Endodermal cell (in vitro differentiated cells): ENCODE results near the gene EBNA1BP2. TPM values are rescaled to one million over a fixed set of nuclear protein-coding genes. Genes with fewer than 3 reads are reported as not detected.

Experiments used
- DNase-seq: peaks from one replicate; pipeline ENCODE4 v3.0.0-alpha.2; 2017
- H3K27ac ChIP-seq: 2 replicates; pipeline ENCODE4 v1.5.1; 2013; ENCODE audit warnings: mild to moderate bottlenecking, low read depth, low read length, moderate library complexity
- H3K27me3 ChIP-seq: 2 replicates; pipeline ENCODE4 v1.6.1; 2013; ENCODE audit warnings: mild to moderate bottlenecking, low read length, moderate library complexity; ENCODE audit not compliant: insufficient read depth, control insufficient read depth, poor library complexity, severe bottlenecking
- H3K36me3 ChIP-seq: 2 replicates; pipeline ENCODE4 v1.7.0; 2013; ENCODE audit warnings: mild to moderate bottlenecking, low read length, moderate library complexity; ENCODE audit not compliant: control insufficient read depth, insufficient read depth
- H3K4me1 ChIP-seq: one replicate; pipeline ENCODE4 v1.7.0; 2013; ENCODE audit warnings: low read length; ENCODE audit not compliant: control insufficient read depth, insufficient read depth
- H3K4me3 ChIP-seq: 2 replicates; pipeline ENCODE4 v1.5.1; 2013; ENCODE audit warnings: mild to moderate bottlenecking, low read length, moderate library complexity
- H3K9ac ChIP-seq: 2 replicates; pipeline ENCODE4 v1.6.1; 2013; ENCODE audit warnings: mild to moderate bottlenecking, low read length, moderate library complexity; ENCODE audit not compliant: poor library complexity, severe bottlenecking; ENCODE audit errors: extremely low read depth
- H3K9me3 ChIP-seq: 2 replicates; pipeline ENCODE4 v1.6.1; 2013; ENCODE audit warnings: mild to moderate bottlenecking, low read length, moderate library complexity; ENCODE audit not compliant: control insufficient read depth
- H3K27ac Mint-ChIP-seq: 2 replicates; pipeline ENCODE4 v1.8.0; 2020; ENCODE audit warnings: mixed read lengths
- H3K27me3 Mint-ChIP-seq: 2 replicates; pipeline ENCODE4 v1.8.0; 2021; ENCODE audit warnings: mild to moderate bottlenecking, mixed read lengths; ENCODE audit not compliant: insufficient read depth
- H3K36me3 Mint-ChIP-seq: 2 replicates; pipeline ENCODE4 v1.8.0; 2020; ENCODE audit warnings: low read depth, mixed read lengths
- H3K4me1 Mint-ChIP-seq: 2 replicates; pipeline ENCODE4 v1.8.0; 2020; ENCODE audit warnings: mixed read lengths
- H3K4me3 Mint-ChIP-seq: 2 replicates; pipeline ENCODE4 v1.8.0; 2020; ENCODE audit warnings: mild to moderate bottlenecking, moderate library complexity, mixed read lengths
- H3K9me3 Mint-ChIP-seq: 2 replicates; pipeline ENCODE4 v1.8.0; 2020; ENCODE audit warnings: mild to moderate bottlenecking, mixed read lengths
- WGBS, 2 experiments: methylation state at CpG; one replicate each; pipeline versions ENCODE4 v1.1.5 to v1.1.7; 2013; ENCODE audit warnings: missing lambda C conversion rate in 2 of 2, mixed read lengths in 1 of 2; ENCODE audit not compliant: insufficient coverage in 1 of 2, insufficient read length in 1 of 2; 5-methylcytosine and 5-hydroxymethylcytosine counted together
- total RNA-seq, 2 donors: library from RNA; stranded (reverse); fragmentation: NEBNext Ultra II Directional in 1 of 2; extraction: Animal tissue kit (Norgen Biotek cat#: 25700) in 1 of 2; gene quantifications; 2 replicates in 1 of 2; 3 replicates in 1 of 2; pipeline ENCODE4 v1.2.1, GENCODE V29; 2021
- TF ChIP-seq, protein P1 (sequence below): fragments of 200-600 bp; sonication (generic); conservative IDR thresholded peaks from 2 replicates; pipeline ENCODE4 v1.5.0; 2021; ENCODE audit warnings: antibody characterized with exemption, mild to moderate bottlenecking

The EBNA1BP2 gene
- total RNA-seq, 2 donors from 2014 or later: 50.2 to 51.7 TPM

DNA sequence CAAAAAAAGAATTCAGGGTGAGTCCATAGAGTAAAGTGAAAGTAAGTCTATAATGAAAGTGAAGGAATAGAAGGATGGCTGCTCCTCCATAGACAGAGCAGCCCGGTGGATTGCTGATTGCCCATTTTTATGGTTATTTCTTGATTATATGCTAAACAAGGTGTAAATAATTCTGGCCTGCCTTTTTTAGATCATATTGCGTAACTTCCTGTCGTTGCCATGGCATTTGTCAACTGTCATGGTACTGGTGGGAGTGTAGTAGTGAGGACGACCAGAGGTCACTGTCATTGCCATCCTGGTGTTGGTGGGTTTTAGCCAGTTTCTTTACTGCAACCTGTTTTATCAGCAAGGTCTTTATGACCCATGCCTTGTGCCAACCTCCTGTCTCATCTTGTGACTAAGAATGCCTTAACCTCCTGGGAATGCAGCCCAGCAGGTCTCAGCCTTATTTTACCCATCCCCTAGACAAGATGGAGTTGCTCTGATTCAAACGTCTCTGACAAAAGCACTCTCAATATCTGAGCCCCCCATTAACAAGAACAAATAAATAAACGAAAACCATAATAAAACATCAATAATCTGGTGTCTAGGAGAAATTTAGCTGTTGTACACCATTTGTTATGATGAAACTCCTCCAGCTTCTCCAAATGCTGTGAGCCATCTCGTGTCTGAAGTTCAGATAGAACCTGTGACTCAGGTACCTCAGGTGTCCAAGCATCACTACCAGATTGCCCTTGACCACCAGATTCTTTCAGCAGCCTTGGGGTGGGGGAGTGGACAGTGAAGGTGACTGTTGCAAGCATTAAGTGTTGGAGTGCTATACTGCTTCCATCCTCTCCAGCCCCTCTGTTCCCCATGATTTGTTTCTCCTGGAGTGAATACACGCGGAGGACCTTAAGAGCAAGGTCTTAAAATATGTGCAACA, 36.0 kb downstream of the EBNA1BP2 start:
- Mint-ChIP-seq H3K36me3 (peaks cover 60% of the 10 kb centered on the region), H3K27me3 (no peaks in the 10 kb centered on the region), H3K27ac (no peak overlapping the region), H3K4me3 (no peak overlapping the region), H3K9me3 (peaks cover 55% of the 10 kb centered on the region), H3K4me1 (no peaks in the 10 kb centered on the region)
- Histone ChIP-seq H3K9me3 (peaks cover 61% of the 10 kb centered on the region), H3K27ac (no peak overlapping the region), H3K4me1 (no peaks in the 10 kb centered on the region), H3K9ac (no peak overlapping the region), H3K36me3 (no peaks in the 10 kb centered on the region), H3K27me3 (no peaks in the 10 kb centered on the region), H3K4me3 (no peak overlapping the region)
- no peak for DNase-seq
- TF ChIP-seq, protein P1, sequence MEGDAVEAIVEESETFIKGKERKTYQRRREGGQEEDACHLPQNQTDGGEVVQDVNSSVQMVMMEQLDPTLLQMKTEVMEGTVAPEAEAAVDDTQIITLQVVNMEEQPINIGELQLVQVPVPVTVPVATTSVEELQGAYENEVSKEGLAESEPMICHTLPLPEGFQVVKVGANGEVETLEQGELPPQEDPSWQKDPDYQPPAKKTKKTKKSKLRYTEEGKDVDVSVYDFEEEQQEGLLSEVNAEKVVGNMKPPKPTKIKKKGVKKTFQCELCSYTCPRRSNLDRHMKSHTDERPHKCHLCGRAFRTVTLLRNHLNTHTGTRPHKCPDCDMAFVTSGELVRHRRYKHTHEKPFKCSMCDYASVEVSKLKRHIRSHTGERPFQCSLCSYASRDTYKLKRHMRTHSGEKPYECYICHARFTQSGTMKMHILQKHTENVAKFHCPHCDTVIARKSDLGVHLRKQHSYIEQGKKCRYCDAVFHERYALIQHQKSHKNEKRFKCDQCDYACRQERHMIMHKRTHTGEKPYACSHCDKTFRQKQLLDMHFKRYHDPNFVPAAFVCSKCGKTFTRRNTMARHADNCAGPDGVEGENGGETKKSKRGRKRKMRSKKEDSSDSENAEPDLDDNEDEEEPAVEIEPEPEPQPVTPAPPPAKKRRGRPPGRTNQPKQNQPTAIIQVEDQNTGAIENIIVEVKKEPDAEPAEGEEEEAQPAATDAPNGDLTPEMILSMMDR: no peak
- WGBS, 2 experiments: 92 to 95% methylated on average over 6 to 9 of the region's 9 CpGs

DNA sequence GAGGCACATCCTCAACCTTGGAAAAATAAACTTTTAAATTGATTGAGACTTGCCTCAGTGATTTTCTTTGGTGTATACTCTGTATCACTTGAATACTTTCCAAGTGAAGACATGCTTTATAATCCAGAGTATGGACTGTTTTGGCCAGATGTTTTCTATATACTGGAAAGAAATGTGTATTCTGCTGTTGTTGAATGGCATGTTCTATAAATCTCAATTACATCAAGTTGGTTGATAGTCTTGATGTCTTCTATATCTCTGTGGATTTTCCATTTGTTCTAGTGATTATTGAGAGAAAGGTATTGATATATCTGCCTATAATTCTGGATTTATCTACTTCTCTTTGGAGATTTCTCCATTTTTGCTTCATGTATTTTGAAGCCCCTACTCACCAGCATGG, 37.5 kb downstream of the EBNA1BP2 start:
- Histone ChIP-seq H3K4me1 (no peaks in the 10 kb centered on the region), H3K9ac (no peak overlapping the region), H3K4me3 (peak overlapping the region; percentile 62), H3K36me3 (no peaks in the 10 kb centered on the region), H3K27ac (no peak overlapping the region), H3K27me3 (no peaks in the 10 kb centered on the region), H3K9me3 (peaks cover 55% of the 10 kb centered on the region)
- no peak for DNase-seq
- Mint-ChIP-seq H3K27me3 (no peaks in the 10 kb centered on the region), H3K4me1 (peaks cover 5% of the 10 kb centered on the region), H3K27ac (no peak overlapping the region), H3K36me3 (peaks cover 67% of the 10 kb centered on the region), H3K9me3 (peaks cover 50% of the 10 kb centered on the region), H3K4me3 (no peak overlapping the region)
- TF ChIP-seq, protein P1: no peak

DNA sequence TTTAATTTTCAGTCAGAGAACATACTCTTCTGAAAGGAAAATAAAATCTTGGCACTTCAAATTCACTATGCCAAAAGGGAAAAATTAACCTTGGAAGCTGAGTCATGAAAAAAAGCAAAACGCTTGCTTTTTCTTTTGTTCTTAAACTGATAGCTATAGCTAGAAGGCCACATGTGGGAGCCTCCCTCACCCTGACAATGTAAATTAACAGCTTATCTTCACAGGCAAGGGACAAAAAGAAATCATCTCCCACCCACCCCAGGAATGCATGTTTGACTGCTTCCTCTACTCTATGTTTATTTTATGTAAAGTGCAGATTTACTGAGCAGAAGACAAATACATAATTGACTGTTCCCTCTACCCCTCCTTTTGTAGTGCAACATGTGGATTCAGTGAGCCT, 38.0 kb downstream of the EBNA1BP2 start:
- peaks cover 9% of the 10 kb centered on the region for H3K4me1 Mint-ChIP-seq
- peaks cover 45% of the 10 kb centered on the region for H3K9me3 Mint-ChIP-seq
- no peaks in the 10 kb centered on the region for H3K36me3 ChIP-seq
- peaks cover 49% of the 10 kb centered on the region for H3K9me3 ChIP-seq
- peak overlapping the region; percentile 50 for H3K4me3 ChIP-seq
- no peak overlapping the region for H3K9ac ChIP-seq
- WGBS, 2 experiments: 74% methylated on average over 1 of the region's 1 CpG; no CpG with 5 or more reads in 1 of the 2 experiments
- H3K4me1 ChIP-seq: no peaks in the 10 kb centered on the region
- H3K36me3 Mint-ChIP-seq: peaks cover 61% of the 10 kb centered on the region
- H3K27me3 Mint-ChIP-seq: no peaks in the 10 kb centered on the region
- DNase-seq: no peak
- H3K27me3 ChIP-seq: no peaks in the 10 kb centered on the region
- H3K4me3 Mint-ChIP-seq: no peak overlapping the region
- TF ChIP-seq, protein P1: no peak
- H3K27ac ChIP-seq: no peak overlapping the region
- H3K27ac Mint-ChIP-seq: no peak overlapping the region
